Liver (tissue), 9 donors: Measurements from ENCODE around the gene POLN. TPM values are rescaled to one million over a fixed set of nuclear protein-coding genes. Genes with fewer than 3 reads are reported as not detected.

Source experiments
- DNase-seq: peaks from one replicate; pipeline ENCODE4 v3.0.0-alpha.2; 2017; ENCODE audit warnings: low spot score
- H3K27ac ChIP-seq, 2 donors: one replicate each; pipeline ENCODE4 v1.7.0; 2013; ENCODE audit warnings: inconsistent platforms in 2 of 2, low read length in 2 of 2, control low read depth in 1 of 2, low read depth in 1 of 2, mild to moderate bottlenecking in 1 of 2
- H3K27me3 ChIP-seq, 4 donors: one replicate each; pipeline versions ENCODE4 v1.6.1 to v1.7.0; 2013; ENCODE audit warnings: low read length in 3 of 4, inconsistent platforms in 1 of 4, mild to moderate bottlenecking in 1 of 4, moderate library complexity in 1 of 4; ENCODE audit not compliant: control insufficient read depth in 4 of 4, insufficient read depth in 4 of 4
- H3K36me3 ChIP-seq, 4 donors: one replicate each; pipeline versions ENCODE4 v1.6.1 to v1.7.0; 2013; ENCODE audit warnings: low read length in 3 of 4, mild to moderate bottlenecking in 3 of 4, low read depth in 1 of 4, moderate library complexity in 1 of 4; ENCODE audit not compliant: control insufficient read depth in 4 of 4, insufficient read depth in 3 of 4
- H3K4me1 ChIP-seq, 4 donors: one replicate each; pipeline versions ENCODE4 v1.6.1 to v1.7.0; 2013; ENCODE audit warnings: low read length in 3 of 4, mild to moderate bottlenecking in 3 of 4, moderate library complexity in 1 of 4; ENCODE audit not compliant: control insufficient read depth in 4 of 4, insufficient read depth in 4 of 4
- H3K4me3 ChIP-seq, 3 donors: one replicate each; pipeline versions ENCODE4 v1.6.1 to v1.7.0; 2013; ENCODE audit warnings: low read length in 3 of 3, control low read depth in 1 of 3, low read depth in 1 of 3, mild to moderate bottlenecking in 1 of 3
- H3K9ac ChIP-seq, 2 donors: one replicate each; pipeline ENCODE4 v1.7.0; 2013; ENCODE audit warnings: low read length in 2 of 2, mild to moderate bottlenecking in 2 of 2, moderate library complexity in 2 of 2, control low read depth in 1 of 2, low read depth in 1 of 2
- H3K9me3 ChIP-seq, 4 donors: one replicate each; pipeline versions ENCODE4 v1.6.1 to v1.7.0; 2013; ENCODE audit warnings: low read length in 3 of 4; ENCODE audit not compliant: control insufficient read depth in 4 of 4
- EGR1 ChIP-seq, 2 donors: IDR thresholded peaks; 2 replicates each; pipeline ENCODE4 v1.6.1; 2016 to 2018; ENCODE audit warnings: antibody characterized with exemption in 2 of 2, low read depth in 2 of 2
- FOXA1 ChIP-seq: IDR thresholded peaks from 2 replicates; pipeline ENCODE4 v1.6.1; 2016; ENCODE audit warnings: antibody characterized with exemption
- FOXA2 ChIP-seq: IDR thresholded peaks from 2 replicates; pipeline ENCODE4 v1.6.1; 2016; ENCODE audit warnings: antibody characterized with exemption
- GABPA ChIP-seq, 2 donors: IDR thresholded peaks in 1 of 2; conservative IDR thresholded peaks in 1 of 2; 2 replicates each; pipeline ENCODE4 v1.6.1; 2016; ENCODE audit warnings: antibody characterized with exemption in 2 of 2, mild to moderate bottlenecking in 1 of 2, moderate library complexity in 1 of 2
- HNF4G ChIP-seq: IDR thresholded peaks from 2 replicates; pipeline ENCODE4 v1.6.1; 2016; ENCODE audit warnings: antibody characterized with exemption
- JUND ChIP-seq, 2 donors: IDR thresholded peaks; 2 replicates each; pipeline ENCODE4 v1.6.1; 2016; ENCODE audit warnings: antibody characterized with exemption in 2 of 2
- NR2F2 ChIP-seq: IDR thresholded peaks from 2 replicates; pipeline ENCODE4 v1.6.1; 2016; ENCODE audit warnings: antibody characterized with exemption
- RAD21 ChIP-seq, 2 donors: IDR thresholded peaks; 2 replicates each; pipeline ENCODE4 v1.6.1; 2016; ENCODE audit warnings: antibody characterized with exemption in 2 of 2, mild to moderate bottlenecking in 2 of 2
- RXRA ChIP-seq, 2 donors: IDR thresholded peaks; 2 replicates each; pipeline ENCODE4 v1.6.1; 2017 to 2018; ENCODE audit warnings: antibody characterized with exemption in 2 of 2, mild to moderate bottlenecking in 1 of 2
- SP1 ChIP-seq: IDR thresholded peaks from 2 replicates; pipeline ENCODE4 v1.6.1; 2018; ENCODE audit warnings: antibody characterized with exemption, mild to moderate bottlenecking
- TAF1 ChIP-seq: conservative IDR thresholded peaks from 2 replicates; pipeline ENCODE4 v1.6.1; 2016; ENCODE audit warnings: antibody characterized with exemption, mild to moderate bottlenecking
- WGBS: extraction: QIAGEN DNeasy Blood & Tissue Kit; methylation state at CpG from one replicate; pipeline ENCODE4 v1.1.7; 2013; 5-methylcytosine and 5-hydroxymethylcytosine counted together
- polyA plus RNA-seq, 2 donors: library from polyadenylated mRNA; stranded (reverse) in 1 of 2; unstranded in 1 of 2; fragments of 200-250 nt in 1 of 2; fragments of >200 nt in 1 of 2; fragmentation: Nextera tagmentation in 1 of 2; extraction: Ambion mirVana in 1 of 2; gene quantifications; one replicate each; pipeline versions ENCODE4 v1.2.1 to v1.2.3, GENCODE V29; 2013 to 2015
- total RNA-seq, 2 donors: library from RNA; depleted of rRNA; stranded (reverse); fragments of >200 nt; gene quantifications; one replicate each; pipeline ENCODE4 v1.2.3, GENCODE V29; 2014
- TF ChIP-seq, protein P1 (sequence below): fragments of 150-350 bp; IDR thresholded peaks from 2 replicates; pipeline ENCODE4 v1.5.1; 2017; ENCODE audit warnings: improper control_type of control experiment, low read depth, low read length; ENCODE audit not compliant: missing input control
- TF ChIP-seq, protein P2 (sequence below): IDR thresholded peaks from 2 replicates; pipeline ENCODE4 v1.6.1; 2016; ENCODE audit warnings: antibody characterized with exemption
- TF ChIP-seq, protein P3 (sequence below): IDR thresholded peaks from 2 replicates; pipeline ENCODE4 v1.6.1; 2016; ENCODE audit warnings: antibody characterized with exemption
- TF ChIP-seq, protein P4 (sequence below): IDR thresholded peaks from 2 replicates; pipeline ENCODE4 v1.6.1; 2016; ENCODE audit warnings: antibody characterized with exemption
- donor health status: healthy.
- donor health status: healthy.
- donor health status: healthy.
- donor health status: healthy.
- donor health status: healthy.

POLN gene
- total and polyA plus RNA-seq, 4 donors, result 0.44 to 2.3 (median 1.4) TPM

DNA sequence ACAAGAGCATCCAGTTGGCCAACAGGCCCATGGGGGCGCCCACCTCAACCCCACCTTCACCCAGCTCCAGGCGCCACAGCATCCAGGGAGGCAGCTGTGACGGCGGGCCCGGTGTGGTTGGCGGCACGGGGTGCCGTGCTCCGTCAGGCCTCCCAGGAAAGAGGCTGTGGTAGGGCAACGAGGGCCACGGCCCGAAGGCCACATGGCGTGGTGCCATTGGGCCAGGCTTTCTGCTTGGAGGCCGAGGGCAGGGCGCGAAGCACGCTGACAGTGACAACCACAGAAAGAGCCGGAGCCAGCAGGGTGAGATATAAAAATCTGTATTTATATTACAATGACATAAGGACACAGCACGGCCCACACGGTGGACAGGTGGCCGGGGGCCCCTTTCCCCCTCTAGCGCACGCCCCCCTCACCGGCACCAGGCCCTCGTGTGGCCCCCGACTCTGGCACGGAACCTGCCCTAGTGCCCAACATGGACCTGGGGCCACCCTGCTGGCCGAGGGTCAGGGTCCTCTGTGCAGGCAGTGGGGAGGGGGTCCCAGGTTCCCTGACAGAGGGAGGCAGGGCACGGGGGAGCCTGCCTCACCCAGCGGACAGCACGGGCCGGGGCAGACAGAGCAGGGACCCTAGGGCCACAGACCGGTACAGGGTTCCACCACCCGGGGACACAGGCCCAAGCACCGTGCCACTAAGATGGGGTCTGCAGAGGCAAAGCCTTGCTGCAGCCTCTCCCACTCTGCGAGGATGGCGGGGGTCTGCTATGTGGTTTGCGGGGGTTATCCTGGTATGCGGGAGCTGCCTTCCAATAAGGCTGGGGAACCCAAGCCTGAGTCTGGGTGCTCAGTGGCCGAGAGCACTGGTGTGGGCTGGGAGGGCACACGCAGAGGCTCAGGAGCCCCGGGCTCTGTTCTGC, 5.5 kb upstream of the POLN start (continued):
- TF ChIP-seq, protein P1, sequence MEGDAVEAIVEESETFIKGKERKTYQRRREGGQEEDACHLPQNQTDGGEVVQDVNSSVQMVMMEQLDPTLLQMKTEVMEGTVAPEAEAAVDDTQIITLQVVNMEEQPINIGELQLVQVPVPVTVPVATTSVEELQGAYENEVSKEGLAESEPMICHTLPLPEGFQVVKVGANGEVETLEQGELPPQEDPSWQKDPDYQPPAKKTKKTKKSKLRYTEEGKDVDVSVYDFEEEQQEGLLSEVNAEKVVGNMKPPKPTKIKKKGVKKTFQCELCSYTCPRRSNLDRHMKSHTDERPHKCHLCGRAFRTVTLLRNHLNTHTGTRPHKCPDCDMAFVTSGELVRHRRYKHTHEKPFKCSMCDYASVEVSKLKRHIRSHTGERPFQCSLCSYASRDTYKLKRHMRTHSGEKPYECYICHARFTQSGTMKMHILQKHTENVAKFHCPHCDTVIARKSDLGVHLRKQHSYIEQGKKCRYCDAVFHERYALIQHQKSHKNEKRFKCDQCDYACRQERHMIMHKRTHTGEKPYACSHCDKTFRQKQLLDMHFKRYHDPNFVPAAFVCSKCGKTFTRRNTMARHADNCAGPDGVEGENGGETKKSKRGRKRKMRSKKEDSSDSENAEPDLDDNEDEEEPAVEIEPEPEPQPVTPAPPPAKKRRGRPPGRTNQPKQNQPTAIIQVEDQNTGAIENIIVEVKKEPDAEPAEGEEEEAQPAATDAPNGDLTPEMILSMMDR, result no peak
- TF ChIP-seq, protein P2, sequence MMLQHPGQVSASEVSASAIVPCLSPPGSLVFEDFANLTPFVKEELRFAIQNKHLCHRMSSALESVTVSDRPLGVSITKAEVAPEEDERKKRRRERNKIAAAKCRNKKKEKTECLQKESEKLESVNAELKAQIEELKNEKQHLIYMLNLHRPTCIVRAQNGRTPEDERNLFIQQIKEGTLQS, result no peak
- no peak for TF ChIP-seq HNF4G
- TF ChIP-seq JUND (IDR thresholded peaks at IDR 0.05), result no peak
- no peak for TF ChIP-seq FOXA2
- no peak for TF ChIP-seq RAD21 (IDR thresholded peaks at IDR 0.05)
- TF ChIP-seq, protein P3, sequence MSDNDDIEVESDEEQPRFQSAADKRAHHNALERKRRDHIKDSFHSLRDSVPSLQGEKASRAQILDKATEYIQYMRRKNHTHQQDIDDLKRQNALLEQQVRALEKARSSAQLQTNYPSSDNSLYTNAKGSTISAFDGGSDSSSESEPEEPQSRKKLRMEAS, result no peak

DNA sequence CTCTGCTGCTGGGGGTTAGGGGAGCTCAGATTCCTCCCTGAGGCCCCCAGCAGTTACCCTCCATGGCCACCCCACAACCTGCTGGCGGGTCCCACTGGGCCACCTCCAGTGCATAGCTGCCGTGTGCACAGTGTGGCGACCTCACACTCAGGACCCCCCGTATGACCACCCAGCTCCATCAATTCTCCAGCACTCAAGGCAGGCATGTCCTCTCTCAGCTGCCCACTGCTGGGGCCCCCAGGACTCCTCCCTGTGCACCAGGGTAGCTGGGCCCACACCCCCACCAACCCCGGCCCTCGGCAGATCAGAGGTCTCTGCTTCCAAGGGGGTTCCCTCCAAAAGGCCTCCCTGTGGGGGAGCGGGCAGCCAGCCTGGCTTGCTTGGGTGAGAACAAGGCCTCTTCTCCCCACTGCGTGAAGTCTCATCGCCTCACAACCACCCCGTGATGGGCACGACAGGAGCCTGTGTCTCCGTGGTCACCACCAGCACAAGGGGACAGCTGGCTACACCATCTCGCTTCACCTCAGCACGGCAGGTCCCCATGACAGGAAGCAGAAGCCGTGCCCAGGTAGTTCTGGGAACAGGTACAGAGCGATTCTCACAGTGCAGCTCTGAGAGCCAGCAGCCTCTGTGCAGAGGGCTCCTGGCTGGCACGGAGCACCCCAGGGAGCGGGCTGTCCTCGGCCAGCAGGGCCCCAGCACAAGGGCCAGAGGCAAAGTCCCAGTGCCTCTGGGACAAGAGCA, 4.6 kb upstream of the POLN start:
- Histone ChIP-seq H3K9me3 (no peaks in the 10 kb centered on the region), H3K27ac (no peak overlapping the region), H3K27me3 (no peaks in the 10 kb centered on the region), H3K4me3 (no peak overlapping the region), H3K36me3 (peaks cover 4 to 26% (median 12%) of the 10 kb centered on the region in 4 donors), H3K9ac (no peak overlapping the region), H3K4me1 (peaks cover 0 to 3% (median 2%) of the 10 kb centered on the region in 4 donors)
- TF ChIP-seq, protein P4, sequence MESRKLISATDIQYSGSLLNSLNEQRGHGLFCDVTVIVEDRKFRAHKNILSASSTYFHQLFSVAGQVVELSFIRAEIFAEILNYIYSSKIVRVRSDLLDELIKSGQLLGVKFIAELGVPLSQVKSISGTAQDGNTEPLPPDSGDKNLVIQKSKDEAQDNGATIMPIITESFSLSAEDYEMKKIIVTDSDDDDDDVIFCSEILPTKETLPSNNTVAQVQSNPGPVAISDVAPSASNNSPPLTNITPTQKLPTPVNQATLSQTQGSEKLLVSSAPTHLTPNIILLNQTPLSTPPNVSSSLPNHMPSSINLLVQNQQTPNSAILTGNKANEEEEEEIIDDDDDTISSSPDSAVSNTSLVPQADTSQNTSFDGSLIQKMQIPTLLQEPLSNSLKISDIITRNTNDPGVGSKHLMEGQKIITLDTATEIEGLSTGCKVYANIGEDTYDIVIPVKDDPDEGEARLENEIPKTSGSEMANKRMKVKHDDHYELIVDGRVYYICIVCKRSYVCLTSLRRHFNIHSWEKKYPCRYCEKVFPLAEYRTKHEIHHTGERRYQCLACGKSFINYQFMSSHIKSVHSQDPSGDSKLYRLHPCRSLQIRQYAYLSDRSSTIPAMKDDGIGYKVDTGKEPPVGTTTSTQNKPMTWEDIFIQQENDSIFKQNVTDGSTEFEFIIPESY, result no peak
- TF ChIP-seq RAD21 (IDR thresholded peaks at IDR 0.05) (no peak), HNF4G (no peak), JUND (IDR thresholded peaks at IDR 0.05) (no peak), FOXA1 (no peak), GABPA (IDR thresholded peaks at IDR 0.05 in 1 of 2, conservative IDR thresholded peaks at IDR 0.05 in 1 of 2) (no peak), TAF1 (no peak), NR2F2 (no peak), EGR1 (IDR thresholded peaks at IDR 0.05; ENCODE audit: low read depth in 2 of 2) (no peak), SP1 (no peak), RXRA (IDR thresholded peaks at IDR 0.05) (no peak)
- TF ChIP-seq, protein P2, result no peak
- TF ChIP-seq, protein P1, result no peak
- 94% methylated on average over 19 of the region's 19 CpGs for WGBS
- no peak for DNase-seq
